GM21529 (cell line): ENCODE measurements around the gene ALG14.
"Not testable (repeated sequence)": the region's sequence is repeated elsewhere in the genome, so short reads cannot be mapped to it uniquely, and the experiment has no call there.

Experiments
- ATAC-seq: cut with Tn5 transposase; IDR thresholded peaks from one replicate; pipeline ENCODE4 v1.9.1; 2021; ENCODE audit not compliant: unreplicated experiment

The ALG14 gene

DNA sequence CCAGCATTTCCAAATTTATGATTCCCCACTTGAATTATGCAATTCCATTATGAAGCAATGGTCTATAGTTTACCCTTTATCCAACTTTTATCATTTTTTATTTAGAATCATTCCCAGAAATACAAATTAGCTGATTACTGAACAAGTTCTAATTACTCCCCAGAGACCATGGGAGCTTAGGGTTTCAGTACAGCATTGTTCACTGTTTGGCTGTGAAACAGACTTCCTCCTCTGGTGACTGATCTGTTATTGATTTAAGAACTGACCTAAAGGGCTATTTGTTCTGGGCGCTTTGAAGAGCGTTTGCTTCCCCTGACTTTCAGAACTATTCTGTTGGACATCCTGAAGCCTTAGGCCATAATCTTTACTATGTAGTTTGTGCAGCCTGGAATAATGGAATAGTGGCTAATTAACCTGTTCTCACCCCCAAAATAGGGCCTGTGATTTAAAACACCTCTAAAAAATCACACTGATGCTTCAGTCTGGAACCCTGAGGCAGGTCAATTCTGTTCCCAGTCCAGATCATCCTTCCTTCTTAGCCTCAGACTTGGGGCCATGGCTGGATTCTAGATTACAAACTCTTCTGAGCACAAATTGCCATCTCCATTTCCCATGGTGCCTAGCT, 58.7 kb downstream of the ALG14 start:
- ATAC-seq: no peak

GRCh38 chr1:95012389-95012788, 60.4 kb downstream of the ALG14 start:
- ATAC-seq: no peak

DNA sequence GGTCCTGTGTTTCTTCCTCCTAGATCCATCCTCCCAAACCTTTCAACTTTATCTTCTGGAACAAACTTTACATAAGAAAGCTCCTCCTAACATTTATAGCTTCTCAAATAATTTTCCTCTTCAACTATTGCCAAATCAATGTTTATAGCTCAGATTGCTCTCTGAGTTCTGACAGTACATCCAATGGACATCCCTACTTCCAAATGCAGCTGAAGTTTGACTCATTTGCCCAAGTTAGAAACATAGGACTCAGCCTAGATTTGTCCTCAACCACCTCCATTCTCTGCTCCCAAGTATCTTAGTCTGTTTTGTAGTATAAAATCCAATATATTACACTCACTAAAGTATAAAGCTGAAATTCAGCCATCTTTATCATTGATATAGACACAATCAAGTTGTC, 62.6 kb downstream of the ALG14 start:
- ATAC-seq: no peak

DNA sequence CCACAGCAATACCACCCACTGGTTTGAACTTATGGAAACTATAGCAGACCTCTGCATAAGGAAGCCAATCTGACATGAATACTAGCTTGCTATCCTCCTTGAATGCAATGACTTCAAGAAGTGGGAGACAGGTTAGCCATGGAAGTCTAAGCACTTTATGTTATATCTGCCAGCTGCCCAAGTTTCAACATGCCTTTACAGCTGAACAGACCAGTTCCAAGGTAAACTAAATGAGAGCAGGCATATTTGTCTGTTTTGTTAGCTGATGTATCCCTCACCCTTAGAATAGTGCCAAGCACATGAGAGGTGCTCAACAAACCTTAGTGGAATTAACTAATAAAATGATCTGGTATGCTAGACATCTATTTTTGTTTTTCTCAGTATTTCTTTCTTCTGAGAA, 65.1 kb downstream of the ALG14 start:
- no peak for ATAC-seq

GRCh38 chr1:95006681-95007080, 66.1 kb downstream of the ALG14 start:
- no peak for ATAC-seq

DNA sequence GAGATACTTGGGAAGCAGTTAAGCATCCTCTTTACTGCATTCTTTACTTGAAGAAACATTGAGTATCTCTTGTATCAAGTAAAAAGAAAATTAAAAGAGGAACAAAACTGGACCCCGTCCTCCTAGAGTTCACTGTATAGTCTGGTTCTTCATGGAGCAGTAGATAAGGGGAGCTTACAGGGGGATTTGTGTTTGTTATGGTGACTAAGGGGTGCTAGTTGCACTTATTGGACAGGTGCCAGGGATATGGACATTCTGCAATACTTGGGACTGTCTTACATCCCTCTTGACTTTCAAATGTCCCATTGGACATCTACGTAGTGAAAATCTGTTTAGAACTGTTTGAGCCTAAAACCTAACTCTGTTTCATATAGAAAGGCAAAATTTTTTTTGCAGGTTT, 67.2 kb downstream of the ALG14 start:
- ATAC-seq: no peak

GRCh38 chr1:95004013-95004412, 68.7 kb downstream of the ALG14 start:
- ATAC-seq: no peak

DNA sequence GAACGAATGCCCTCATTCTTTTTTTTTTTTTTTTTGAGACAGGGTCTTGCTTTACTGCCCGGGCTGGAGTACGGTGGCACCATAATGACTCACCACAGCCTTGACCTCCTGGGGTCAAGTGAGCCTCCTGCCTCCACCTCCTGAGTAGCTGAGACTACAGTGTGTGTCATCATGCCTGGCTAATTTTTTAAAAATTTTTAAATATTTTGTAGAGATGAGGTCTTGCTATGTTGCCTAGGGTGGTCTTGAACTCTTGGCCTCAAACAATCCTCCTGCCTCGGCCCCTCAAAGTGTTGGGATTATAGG, 69.4 kb downstream of the ALG14 start:
- no peak for ATAC-seq

DNA sequence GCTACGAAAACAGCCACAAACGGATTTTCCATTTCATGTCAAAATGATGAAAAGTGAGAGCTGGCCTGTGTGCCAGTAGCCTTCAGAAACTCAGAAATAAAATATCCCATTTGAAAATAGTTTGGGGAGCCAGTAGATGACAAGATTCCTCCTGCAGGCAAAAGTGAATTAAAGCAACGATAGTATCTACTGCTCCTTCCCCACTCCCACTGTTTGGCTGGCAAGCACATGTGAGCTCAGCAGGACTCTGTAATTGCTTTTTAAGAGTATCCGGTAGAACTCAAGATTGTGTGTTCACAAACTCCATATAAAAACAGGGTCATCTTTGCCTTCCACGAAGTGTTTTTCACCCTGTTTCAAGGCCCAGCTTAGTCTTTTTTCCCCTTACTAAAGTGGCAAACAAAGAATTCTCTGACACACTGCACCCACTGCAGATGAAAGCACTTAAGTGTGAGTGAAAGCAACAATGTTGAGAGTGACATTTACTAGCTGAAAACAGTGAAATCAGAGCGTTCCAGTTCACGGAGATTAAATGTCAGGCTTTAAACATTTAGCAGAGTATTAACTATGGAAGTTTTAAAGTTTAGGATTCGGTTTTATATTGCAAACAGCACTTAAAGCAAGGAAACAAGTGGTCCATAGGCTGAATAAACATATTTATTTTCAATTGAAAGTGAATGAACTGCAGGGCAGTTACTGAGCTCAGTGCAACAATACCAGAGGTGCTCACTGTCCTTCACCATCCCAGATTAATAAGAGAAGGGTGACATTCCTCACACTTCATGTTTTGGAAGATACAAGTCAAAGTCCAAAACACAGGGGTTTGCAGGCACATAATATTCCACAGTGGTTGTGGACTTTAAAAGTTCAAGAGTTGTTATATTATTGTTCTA, 70.0 kb downstream of the ALG14 start:
- no peak for ATAC-seq

- ATAC-seq: no peak
These were observed 70.6 kb downstream of the ALG14 start for GRCh38 chr1:95002164-95002539.

GRCh38 chr1:94999456-95000131, 73.2 kb downstream of the ALG14 start:
- ATAC-seq: no peak

DNA sequence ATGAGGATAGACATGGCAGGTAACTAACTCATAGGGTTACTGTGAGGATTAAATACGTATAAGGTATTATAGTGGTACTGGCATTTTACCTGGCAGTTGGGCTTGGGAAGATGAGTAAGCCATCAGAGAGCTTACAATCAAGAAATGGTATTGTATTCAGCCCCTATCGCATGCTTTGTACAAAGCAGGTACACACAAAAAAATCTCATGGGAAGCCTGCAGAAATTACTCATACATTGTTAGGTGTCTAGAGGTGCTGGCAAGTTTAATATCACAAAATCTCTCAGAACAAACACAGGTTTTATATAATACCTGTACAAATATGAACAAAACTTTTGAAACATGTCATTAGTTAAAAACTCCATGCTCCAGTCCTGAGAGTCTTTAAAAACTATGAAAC, 74.0 kb downstream of the ALG14 start:
- ATAC-seq: no peak

GRCh38 chr1:94998114-94998513, 74.6 kb downstream of the ALG14 start:
- no peak for ATAC-seq

GRCh38 chr1:94995536-94995935, 77.2 kb downstream of the ALG14 start:
- not testable (repeated sequence) for ATAC-seq

- ATAC-seq: no peak
These were observed 77.9 kb downstream of the ALG14 start for GRCh38 chr1:94994805-94995204.

DNA sequence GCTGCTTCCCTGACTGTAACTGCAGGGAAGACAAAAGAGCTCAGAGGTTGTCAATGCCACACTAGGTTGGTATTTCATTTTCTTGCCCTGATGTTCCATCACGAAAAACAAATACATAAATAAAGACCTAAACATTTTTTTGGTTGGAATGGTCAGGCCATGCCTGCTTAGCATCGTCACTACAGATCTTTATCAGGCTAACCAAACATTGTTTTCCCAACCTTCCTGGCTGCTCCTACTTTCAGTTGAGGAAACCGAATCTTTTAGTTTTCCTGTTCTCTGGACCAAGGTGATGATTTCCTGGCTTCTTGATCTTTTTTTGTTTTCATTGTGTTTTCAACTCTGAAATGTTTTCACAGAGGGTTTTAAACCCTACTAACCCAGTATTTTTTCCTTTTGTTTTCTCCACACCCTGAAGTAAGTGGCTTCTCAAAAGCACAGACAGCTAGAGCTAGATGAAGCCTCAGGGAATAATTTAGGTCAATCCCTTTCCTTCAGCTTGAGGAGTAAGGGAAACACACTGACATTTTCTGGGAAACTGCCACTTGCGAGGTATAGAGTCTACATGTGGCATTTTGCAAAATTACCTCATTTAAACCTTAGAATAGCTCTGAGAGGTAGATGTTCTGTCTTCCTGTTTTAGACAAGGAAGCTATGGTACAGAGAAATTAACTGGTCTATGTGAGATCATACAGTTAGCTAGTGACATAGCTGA, 78.7 kb downstream of the ALG14 start:
- ATAC-seq: no peak

GRCh38 chr1:94992863-94993563, 79.7 kb downstream of the ALG14 start:
- ATAC-seq: no peak

DNA sequence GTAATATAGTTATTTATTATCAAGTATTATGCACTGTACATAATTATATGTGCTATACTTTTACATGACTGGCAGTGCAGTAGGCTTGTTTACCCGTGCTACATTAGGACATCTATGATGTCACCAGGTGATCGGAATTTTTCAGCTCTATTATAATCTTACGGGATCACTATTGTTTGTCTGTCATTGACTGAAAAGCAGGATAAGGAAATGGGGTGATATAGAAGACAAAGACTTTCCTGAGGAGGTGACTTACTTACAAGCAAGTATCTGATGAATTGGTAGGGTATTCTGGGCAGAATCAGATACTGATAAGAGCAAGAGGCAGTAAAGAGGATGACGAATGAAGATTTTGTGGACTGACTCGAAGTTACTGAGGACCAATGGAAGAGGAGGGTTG, 80.6 kb downstream of the ALG14 start:
- no peak for ATAC-seq

GRCh38 chr1:94989911-94990473, 82.8 kb downstream of the ALG14 start:
- ATAC-seq: no peak

DNA sequence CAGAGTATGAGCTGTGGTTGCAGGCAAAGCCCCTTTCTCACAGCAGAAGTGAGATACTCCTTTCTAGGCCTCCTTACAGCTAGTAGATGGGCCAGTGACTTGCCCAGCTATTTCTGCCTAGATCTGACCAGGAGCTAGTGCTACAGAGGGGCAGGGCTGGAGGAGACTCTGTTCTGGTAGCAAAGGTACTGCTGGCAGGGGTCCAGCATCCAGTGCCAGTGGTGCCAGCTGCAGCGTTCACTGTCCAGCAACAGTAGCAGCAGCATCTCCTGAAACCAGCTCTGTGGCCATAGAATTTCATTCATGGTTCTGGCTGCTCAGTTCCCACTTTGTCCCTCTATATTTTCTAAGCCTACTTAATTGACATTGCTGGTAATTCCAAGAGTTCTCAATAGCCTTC, 83.4 kb downstream of the ALG14 start:
- ATAC-seq: no peak

GRCh38 chr1:94988356-94988755, 84.4 kb downstream of the ALG14 start:
- no peak for ATAC-seq
